GM12878 (cell line): Measurements from ENCODE around the gene AMMECR1.

ENCODE experiments used
- BMI1 ChIP-seq: fragments of 450-650 bp; IDR thresholded peaks from 2 replicates; pipeline ENCODE4 v1.6.1; 2016; ENCODE audit warnings: mild to moderate bottlenecking, moderate library complexity, borderline replicate concordance
- EZH2 ChIP-seq: IDR thresholded peaks from 2 replicates; pipeline ENCODE4 v1.6.1; 2012; ENCODE audit warnings: low read depth, mild to moderate bottlenecking, control low read depth, inconsistent platforms, low read length, borderline replicate concordance; ENCODE audit not compliant: control insufficient read depth
- JUND ChIP-seq: IDR thresholded peaks from 2 replicates; pipeline ENCODE4 v1.6.1; 2012; ENCODE audit warnings: low read depth, mild to moderate bottlenecking, low read length, improper control_type of control experiment, moderate library complexity
- MYC ChIP-seq: IDR thresholded peaks from 2 replicates; pipeline ENCODE4 v1.6.1; 2011; ENCODE audit warnings: mild to moderate bottlenecking, low read length, moderate library complexity, inconsistent platforms; ENCODE audit not compliant: insufficient read depth, insufficient replicate concordance, insufficient read length, severe bottlenecking
- POLR2A ChIP-seq: IDR thresholded peaks from 2 replicates; pipeline ENCODE4 v1.6.1; 2011; ENCODE audit warnings: low read depth, mild to moderate bottlenecking, low read length
- SREBF1 ChIP-seq: IDR thresholded peaks from 2 replicates; pipeline ENCODE4 v1.6.1; 2012; ENCODE audit warnings: mild to moderate bottlenecking, low read length
- ZNF24 ChIP-seq: fragments of 450-650 bp; IDR thresholded peaks from 2 replicates; pipeline ENCODE4 v1.6.1; 2017; ENCODE audit warnings: antibody characterized with exemption, mild to moderate bottlenecking
- TF ChIP-seq, protein P1 (sequence below), 3 experiments: IDR thresholded peaks in 2 of 3; conservative IDR thresholded peaks in 1 of 3; 2 replicates each; pipeline ENCODE4 v1.5.1; 2011; ENCODE audit warnings: low read depth in 3 of 3, low read length in 3 of 3, mild to moderate bottlenecking in 3 of 3, control low read depth in 2 of 3, moderate library complexity in 2 of 3, inconsistent platforms in 1 of 3, mixed read lengths in 1 of 3; ENCODE audit not compliant: control insufficient read depth in 2 of 3, insufficient read depth in 1 of 3; ENCODE audit errors: extremely low read depth in 1 of 3
- TF ChIP-seq, protein P2 (sequence below): fragments of 450-650 bp; IDR thresholded peaks from 2 replicates; pipeline ENCODE4 v1.6.1; 2016; ENCODE audit warnings: mild to moderate bottlenecking

DNA sequence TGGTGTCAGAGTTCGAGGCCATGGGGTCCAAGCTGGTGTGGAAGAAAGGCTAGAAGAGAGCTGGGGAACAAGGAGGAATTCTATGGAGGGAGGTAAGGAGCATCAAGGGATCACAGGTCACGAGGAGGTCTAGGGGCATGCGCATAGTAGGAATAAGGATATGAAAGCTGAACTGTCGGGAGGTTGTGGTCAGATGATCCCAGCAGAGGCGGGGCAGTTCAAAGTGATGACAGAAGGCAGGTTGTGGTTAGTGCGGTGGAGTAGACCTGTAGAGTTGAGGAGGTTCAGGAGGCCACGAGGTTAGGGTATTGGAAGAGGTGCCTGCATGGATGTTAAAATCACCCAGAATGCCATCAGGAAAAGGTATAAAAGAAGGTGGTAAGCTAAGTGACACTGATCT lies 158.7 kb downstream of the AMMECR1 start:
- TF ChIP-seq, protein P1, sequence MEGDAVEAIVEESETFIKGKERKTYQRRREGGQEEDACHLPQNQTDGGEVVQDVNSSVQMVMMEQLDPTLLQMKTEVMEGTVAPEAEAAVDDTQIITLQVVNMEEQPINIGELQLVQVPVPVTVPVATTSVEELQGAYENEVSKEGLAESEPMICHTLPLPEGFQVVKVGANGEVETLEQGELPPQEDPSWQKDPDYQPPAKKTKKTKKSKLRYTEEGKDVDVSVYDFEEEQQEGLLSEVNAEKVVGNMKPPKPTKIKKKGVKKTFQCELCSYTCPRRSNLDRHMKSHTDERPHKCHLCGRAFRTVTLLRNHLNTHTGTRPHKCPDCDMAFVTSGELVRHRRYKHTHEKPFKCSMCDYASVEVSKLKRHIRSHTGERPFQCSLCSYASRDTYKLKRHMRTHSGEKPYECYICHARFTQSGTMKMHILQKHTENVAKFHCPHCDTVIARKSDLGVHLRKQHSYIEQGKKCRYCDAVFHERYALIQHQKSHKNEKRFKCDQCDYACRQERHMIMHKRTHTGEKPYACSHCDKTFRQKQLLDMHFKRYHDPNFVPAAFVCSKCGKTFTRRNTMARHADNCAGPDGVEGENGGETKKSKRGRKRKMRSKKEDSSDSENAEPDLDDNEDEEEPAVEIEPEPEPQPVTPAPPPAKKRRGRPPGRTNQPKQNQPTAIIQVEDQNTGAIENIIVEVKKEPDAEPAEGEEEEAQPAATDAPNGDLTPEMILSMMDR (IDR thresholded peaks at IDR 0.05 in 2 of 3, conservative IDR thresholded peaks at IDR 0.05 in 1 of 3; ENCODE audit: control insufficient read depth in 2 of 3, extremely low read depth in 1 of 3, insufficient read depth in 1 of 3, low read depth in 3 of 3, low read length in 3 of 3): no peak
- TF ChIP-seq BMI1: no peak
- no peak for TF ChIP-seq EZH2
- TF ChIP-seq SREBF1: no peak
- no peak for TF ChIP-seq MYC
- TF ChIP-seq, protein P2, sequence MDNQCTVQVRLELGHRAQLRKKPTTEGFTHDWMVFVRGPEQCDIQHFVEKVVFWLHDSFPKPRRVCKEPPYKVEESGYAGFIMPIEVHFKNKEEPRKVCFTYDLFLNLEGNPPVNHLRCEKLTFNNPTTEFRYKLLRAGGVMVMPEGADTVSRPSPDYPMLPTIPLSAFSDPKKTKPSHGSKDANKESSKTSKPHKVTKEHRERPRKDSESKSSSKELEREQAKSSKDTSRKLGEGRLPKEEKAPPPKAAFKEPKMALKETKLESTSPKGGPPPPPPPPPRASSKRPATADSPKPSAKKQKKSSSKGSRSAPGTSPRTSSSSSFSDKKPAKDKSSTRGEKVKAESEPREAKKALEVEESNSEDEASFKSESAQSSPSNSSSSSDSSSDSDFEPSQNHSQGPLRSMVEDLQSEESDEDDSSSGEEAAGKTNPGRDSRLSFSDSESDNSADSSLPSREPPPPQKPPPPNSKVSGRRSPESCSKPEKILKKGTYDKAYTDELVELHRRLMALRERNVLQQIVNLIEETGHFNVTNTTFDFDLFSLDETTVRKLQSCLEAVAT: no peak
- no peak for TF ChIP-seq JUND
- no peak for TF ChIP-seq POLR2A
- no peak for TF ChIP-seq ZNF24
